UCSD-AML1 (cell line): Measurements from ENCODE around the gene PSMC6.
A peak's percentile ranks its signal among the peaks of the same experiment; 100 is the strongest.

ENCODE experiments used
- DNase-seq: peaks from one replicate; lab custom pipeline; 2025; ENCODE audit not compliant: unreplicated experiment; lab: John Stamatoyannopoulos, UW

PSMC6 gene

DNA sequence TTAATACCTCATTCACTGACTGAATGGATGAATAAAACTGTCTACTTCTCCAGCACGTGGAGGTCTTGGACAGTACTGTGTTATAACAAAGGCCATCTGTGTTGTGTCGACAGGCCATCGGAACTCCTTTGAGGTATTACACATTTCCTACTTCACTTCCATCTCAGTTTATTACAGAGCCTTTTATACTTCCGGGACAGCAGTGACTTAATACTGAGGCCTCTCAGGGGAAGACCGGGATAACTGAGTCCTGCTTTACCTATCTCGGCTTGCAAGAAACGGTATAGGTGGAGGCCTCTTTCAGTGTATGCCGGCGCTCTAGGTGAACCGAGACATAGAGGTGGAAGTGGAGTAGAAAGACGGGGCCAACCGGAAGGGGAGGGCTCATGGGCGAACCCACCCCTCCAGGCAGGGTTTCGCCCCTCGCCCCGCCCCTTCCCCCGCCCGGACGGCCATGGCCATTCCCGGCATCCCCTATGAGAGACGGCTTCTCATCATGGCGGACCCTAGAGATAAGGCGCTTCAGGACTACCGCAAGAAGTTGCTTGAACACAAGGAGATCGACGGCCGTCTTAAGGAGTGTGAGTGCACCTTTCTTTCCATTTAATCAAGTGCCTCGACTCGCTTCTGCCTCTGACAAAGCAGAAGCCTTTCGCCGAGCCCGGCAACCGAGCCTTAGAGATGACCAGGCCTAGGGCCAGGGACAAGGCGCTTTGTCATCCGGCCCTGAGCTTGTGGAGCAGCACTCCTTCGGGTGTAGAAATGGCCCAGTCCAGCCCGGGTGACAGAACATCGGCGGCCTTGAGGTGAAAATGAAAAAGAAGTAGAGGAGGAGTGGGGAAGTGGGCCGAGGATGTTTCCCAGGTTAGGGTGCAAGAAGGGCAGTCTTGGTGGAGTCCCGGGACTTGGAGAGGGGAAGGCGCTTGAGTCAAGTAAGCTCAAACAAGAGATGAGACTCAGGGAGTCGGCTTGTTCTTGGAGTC lies at the start of gene PSMC6:
PSMC6 (plus strand) TSS at position 477 of the 983 bp plus-strand sequence; CDS start at position 497, 20 bp downstream.
- peak; percentile 94 for DNase-seq

DNA sequence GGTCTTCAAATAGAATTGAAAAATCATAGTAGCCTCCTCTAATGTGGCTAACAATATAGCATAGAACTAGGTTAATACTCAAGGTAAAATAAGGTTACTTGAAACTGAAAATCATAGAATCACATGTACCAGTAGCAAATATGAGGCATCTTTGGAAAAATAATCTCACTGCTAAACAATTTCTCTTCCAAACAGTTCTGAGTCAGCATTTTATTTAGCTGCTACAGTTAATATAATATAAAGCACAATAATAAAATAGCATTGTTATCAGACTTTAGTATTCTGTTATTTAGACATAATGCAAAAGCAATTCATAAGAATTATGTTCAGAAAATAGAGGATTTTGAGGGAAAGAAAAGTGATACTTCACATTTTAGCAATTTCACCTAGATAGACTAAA lies 46.7 kb upstream of the PSMC6 start:
- no peak for DNase-seq

DNA sequence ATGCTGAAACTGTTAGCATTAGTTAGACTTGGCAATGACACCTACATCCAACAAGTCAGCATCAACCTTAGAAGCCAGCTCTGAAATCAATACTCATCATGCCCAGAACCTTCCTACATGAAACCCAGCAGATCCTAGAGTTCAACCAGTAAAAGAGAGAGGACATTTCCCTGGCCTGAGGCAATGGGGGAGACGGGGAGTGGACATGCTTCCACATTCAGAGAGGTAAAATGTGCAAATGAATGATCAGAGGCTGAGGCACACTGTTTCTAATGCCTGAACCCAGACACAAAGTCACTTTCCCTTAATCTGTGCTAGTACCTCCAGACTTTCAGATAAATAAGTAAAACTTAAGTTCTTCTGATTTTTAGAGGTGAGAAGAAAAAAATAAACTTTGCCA lies 46.2 kb upstream of the PSMC6 start:
- DNase-seq = no peak

DNA sequence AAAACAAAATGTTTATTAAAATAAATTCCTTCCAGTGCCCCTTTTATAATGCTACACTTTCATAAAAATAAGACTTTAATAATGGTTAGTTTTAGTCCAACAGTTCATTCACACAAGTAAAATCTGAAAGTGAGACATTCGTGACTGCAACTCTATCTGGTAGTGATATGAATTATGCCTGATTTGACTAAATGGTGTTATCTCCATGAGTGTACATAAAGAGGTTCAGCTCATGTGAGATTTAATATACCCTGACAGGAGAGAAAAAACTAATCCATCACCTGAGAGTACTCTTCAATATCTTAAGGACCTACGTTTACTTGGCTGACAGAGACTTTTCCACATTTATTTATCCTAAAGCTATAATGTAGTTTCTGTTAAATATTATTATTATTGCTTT lies 45.7 kb upstream of the PSMC6 start:
- no peak for DNase-seq

DNA sequence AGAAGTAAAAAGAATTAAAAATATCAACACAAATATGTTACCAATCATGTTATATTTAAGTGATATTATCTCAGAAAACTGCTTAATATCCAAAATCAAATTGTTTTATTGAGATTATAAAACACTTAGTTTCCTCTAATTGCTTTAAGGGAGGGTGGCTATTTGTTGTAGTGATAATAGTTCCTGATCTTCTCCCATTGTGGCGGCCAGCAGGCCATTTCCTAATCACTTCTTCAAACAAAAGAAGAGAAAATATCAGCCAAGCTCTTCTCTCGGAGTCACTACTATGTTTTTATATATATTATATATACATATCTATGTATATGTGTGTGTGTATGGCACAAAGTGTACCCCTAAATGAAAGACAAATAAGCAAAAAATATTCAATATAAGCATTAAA lies 43.1 kb upstream of the PSMC6 start:
- DNase-seq = no peak

DNA sequence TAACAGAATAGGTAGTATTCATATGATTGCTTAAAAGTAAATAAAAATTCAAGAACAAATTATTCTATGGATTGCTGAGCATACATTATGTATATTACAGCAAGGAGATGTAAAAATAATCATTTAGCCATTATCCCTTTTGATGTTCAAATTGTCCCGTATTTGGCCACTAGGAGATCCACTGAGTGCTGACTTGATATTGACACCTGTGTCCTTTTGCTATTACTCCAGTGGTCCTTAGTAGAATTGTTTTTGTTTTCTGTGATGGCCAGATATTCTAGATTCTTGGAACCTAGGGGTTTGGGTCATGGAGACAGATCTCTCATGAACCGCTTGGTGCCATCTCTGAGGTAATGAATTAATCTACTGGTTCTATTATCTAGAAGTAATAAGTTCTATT lies 28.4 kb upstream of the PSMC6 start:
- DNase-seq = no peak

DNA sequence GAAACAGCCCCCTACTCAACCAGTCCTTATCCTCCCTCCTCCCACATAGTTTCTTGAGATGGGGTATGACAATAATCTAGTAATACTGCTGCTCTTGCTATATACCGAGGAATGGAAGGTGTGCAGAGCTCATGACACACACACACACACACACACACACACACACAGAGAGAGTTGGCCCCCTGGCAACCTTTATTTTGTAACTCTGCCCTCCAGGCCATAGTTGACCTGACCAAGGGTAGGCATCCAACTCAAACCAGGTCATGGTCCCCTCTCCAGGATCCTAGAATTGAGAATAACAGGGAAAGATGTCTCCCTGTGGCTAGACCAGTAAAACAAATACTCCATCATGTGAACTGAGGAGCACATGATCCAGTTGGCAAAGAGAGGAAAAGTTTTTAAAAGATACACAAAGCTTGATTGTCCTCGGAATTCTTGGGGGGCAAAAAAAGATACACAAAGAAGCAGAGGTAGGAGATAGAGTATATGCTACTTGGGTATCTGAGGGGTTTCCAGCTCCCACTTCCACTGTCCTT lies 22.9 kb upstream of the PSMC6 start:
- DNase-seq = no peak

DNA sequence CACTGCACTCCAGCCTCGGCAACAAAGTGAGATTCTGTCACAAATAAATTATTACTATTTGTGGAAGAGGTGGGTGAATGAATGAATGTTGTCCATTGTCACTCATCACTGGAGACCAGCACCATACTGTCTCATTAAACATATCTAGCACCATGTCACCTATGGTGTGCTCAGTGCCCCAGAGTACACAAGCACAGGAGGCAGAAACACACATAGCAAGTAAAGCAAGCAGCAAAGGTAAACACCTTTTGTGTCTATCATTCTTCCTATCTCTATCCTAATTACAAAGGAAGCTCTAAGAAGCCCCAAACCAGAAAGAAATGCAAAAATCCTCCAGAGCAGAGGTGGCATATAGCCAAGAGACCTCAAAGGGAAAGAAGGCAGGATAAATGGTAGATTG lies 20.8 kb upstream of the PSMC6 start:
- no peak for DNase-seq

DNA sequence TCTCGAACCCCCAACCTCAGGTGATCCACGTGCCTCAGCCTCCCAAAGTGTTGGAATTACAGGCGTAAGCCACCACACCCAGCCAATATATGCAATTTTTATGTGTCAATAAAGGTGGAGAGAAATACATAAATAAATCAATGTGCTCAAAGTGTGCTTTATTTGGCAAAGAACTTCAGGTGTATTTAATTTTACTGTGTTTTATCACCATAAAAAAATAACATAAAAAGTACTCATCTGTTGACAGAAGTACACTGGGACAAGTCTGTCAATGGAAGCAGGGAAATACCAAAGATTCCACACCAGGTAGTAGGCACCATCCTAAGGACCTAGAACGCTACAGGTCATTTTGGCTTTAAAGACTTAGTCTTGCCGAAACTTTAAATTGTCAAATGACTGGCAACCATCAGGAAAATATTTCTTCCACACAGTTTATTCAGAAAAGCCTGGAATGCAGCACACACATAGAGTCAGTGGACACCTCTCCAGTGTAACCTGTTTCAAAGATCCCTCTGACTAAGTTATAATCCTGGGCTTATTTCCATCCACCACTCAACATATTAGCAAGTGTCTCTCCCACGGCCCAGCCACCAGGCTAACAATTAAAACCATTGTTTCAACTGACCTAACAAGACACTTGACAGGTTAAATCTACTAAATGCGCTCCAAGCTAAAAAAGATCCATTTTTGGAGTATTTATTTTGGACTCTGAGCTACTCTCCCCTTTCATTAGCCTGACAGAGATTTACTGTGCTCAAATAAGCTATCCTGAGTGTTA lies 15.8 kb upstream of the PSMC6 start:
- no peak for DNase-seq

DNA sequence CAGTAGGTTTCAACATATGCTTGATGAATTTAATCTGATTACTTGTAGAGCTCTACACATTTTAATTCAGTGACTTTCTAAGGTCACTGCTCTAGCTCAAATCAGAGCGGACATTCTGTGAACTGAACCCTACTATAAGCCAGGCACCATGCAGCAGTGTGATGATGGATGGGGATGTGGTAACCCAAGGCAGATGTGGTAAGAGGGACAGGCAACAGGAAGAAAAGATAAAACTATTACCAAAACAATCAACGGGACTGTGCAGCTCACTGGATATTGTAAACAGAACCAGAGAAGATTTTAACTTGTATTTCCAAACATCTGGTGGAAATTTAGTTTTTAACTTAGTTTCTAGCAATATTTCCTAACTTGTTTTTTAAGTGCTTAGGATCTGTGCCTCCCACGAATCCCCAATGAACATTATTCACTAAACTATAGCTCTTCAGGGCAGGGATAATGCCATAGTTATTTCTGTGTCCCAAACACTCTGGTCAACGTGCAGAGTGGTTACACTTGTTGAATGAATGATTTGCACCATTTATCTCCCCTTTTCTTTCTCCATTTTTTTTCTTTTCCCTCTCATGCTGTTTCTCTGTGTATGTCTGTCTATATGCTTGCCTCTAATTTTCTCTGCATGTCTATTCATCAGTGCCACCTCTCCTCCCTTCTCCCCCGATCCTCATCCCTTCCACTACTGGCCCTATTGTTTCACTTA lies 14.6 kb upstream of the PSMC6 start:
- DNase-seq = peak; percentile 10

DNA sequence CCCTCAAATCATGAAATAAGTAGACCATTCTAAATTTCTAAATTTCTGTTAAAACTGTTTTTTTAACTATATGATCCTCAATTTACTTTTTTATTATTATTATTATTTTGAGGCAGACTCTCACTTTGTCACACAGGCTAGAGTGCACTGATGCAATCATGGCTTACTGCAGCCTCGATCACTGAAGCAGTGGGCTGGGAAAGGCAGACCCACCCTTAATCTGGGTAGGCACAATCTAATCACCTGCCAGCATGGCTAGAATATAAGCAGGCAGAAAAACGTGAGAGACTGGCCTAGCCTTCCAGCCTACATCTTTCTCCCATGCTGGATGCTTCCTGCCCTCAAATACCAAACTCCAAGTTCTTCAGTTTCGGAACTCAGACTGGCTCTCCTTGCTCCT lies 14.0 kb upstream of the PSMC6 start:
- no peak for DNase-seq

DNA sequence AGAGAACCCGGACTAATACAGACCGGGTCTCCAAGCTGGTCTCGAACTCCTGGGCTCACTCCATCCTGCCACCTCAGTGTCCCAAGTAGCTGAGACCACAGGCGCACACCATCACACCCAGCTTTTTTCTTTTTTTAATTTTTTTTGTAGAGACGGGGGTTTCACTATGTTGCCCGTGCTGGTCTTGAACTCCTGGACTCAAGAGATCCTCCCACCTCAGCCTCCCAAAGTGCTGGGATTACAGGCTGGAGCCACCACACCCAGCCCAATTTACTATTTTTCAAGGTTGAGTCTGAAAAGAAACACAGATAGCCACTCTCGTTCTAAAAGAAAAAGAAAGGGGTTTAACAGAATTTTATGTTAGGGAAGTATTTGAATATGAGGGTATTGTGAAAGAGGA lies 13.5 kb upstream of the PSMC6 start:
- DNase-seq = no peak

DNA sequence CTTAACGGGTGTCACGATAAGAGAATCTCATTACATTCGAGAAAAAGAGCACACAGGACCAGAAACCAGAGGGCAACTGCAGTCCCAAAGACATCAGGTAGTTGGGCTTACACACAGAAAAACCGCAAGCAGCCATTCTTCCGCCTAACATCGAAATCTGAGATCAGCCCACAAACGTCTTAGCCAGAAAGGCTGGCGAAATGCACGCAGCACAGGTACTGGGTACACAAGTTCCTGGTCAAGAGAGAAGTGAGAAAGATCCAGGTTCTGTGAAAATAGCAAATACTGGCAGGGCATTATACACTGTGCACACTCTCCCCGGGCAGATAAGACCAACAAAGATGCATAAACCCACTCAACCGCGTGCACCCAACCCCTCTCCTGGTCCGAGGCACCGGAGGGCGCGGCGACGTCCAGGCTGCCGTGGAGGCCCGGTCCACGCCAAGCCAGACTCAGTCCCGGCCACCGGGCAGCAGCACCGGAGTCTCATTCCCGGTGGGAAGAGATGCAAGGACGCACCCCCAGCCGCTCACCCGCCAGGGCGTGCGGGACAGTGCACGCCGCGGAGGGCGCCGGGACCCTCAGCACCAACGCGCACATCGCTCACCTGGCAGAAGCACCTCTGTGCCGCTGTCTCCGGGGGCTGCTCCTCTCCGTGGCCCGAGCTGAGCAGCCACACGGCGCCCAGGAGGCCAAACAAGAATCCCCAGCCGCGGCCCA lies 12.1 kb upstream of the PSMC6 start:
- peak; percentile 44 for DNase-seq

DNA sequence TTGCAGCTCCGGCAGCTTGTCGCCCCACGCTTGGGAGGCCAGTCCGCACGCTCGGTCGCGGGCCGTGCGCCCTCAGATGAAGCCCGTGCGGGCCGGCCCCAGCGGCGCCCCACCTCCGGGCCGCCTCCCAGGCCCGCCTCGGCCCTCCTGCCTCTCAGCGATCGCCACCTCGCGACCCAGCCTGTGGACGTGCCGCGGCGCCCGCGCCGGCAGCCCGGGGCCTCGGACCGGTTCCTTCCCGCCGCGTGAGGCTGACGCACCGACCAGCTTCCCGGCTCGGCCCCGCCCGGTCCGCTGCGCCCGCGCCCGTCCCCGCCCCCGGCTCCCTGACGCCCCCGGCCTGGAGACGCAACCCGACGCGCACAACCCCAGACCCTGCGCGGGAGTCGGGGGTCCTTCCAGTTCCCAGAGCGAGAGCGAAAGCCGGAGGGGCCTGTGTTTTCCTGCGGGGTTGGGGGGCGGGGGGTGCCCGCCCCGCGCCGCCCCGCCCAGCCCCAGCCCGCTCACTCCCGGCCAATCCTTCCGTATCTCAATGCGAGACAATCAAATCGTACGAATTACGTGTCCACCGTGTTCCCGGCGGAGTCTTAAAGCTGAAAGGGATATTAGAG lies 11.4 kb upstream of the PSMC6 start, which contains the start of gene ERO1A:
ERO1A (minus strand) TSS at position 78 of the 611 bp plus-strand sequence; CDS start at position 1, 77 bp downstream.
- DNase-seq = peak; percentile 77

DNA sequence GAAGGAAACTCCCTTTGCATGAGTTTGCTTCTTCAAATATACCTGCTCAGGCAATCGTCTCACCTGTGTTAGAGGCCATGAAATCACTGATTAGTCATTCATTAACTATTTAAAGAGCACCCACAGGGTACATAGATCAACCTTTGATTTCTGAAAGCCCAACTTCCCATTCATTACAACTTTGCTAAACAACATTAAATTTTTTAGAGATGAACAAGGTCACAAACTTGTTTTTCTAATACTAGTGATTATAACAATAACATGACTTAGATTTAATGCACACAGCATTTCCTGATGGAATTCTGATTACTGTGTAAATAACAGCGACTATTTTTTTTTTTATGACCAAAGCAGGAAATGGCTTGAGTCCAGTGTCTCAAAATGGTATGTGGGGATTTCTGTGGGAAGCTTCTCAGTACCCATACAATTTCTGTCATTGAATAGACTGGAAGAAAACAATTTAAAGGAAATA lies 6.3 kb upstream of the PSMC6 start:
- no peak for DNase-seq

DNA sequence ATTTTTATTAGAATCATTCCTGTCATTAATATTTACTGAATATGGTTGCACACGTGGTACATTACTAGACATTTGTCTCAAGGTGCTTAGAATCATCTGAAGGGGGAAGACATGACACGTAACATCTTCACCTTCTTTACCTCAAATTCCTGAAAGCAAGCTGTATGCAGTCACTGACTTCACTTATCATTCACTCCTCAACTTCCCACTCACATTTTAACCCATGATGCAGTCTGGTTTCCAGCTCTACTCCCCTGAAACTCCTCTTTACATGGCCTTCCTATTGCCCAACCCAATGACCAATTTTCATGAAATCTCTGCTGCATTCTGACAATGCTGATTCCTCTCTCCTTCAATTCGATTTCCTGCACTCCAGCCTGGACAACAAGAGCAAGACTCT lies 5.8 kb upstream of the PSMC6 start:
- DNase-seq = no peak

DNA sequence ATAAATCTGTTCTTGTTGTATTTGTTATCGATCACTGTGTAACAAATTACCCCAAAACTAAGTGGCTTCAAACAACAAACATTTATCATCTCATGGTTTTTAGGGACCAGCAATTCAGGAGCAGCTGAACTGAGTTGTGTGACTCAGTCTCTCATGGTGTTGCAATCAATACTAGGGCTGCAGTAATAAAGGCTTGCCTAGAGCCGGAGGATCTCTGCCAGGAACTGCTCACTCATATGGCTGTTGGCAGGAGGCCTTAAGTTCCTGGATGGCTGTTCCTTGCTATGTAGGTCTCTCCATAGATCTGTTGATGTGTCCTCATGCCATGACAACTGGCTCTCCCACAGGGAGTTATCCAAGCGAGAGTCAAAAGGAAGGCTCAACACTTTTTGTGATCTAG lies 3.8 kb upstream of the PSMC6 start:
- DNase-seq = no peak

DNA sequence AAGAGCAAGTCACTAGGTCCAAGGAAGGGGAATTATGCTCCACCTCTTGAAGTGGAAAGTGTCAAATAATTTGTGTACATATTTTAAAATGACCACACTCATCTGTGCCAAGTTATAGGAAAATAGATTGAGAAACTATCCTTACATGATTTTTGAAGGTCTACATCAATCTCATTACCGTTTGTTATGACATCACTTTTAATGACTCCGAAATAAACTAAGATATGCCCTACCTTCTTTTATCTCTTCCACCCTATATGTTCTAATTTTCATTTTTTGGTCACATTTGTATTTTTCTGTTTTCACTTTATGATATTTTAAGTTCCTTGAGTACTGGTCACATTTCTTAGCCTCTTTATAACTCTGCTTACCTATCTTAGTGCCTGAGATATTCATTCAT lies 3.3 kb upstream of the PSMC6 start:
- no peak for DNase-seq

DNA sequence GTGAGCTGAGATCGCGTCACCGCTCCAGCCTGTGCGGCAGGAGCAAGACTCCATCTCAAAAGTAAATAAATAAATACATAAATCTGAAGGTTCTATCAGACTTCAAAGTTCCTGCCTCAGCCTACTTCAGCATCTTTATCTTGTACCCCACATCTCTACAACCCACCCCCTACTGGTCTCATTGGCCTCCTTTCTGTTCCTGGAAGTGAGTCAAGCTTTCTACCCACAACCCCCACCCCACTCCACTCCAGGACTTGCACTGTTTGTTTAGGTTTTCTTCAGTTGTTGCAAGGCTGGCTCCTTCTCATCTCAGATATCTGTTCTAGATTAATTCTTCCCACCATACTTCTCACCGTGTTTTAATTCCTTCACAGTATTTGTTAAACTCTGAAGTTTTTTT lies 714 bp upstream of the PSMC6 start:
- peak; percentile 27 for DNase-seq

DNA sequence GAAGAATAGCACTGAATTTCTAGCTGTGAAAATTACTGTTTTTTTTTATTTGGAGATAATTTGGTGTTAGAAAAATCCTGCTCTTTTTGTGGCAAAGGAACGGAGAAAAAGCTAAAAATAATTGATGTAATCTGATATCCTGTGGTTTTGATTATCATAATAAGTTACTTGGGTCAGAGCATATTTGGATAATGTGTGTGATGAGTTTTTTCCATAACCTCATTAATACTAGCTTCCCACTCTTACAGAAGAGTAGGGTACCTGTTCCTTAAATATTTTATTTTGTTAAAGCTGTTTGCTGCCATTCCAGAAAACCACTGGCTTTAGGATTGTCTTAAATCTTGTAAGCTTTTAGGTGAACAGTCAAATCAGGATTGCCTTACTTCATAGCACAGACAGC lies 4.7 kb downstream of the PSMC6 start:
- DNase-seq = no peak
